Uterus (tissue), 4 donors: ENCODE measurements around the gene ADIPOR2. TPM values are rescaled to one million over a fixed set of nuclear protein-coding genes. Genes with fewer than 3 reads are reported as not detected.
A peak's percentile ranks its signal among the peaks of the same experiment; 100 is the strongest.

Experiments
- DNase-seq, 2 donors: peaks; one replicate each; pipeline ENCODE4 v3.0.0-alpha.2; 2019 to 2020
- H3K27ac ChIP-seq, 2 donors: fragments of 200-600 bp; sonication (generic); 1 replicate in 1 of 2; 2 replicates in 1 of 2; pipeline ENCODE4 v1.5.1; 2016 to 2018
- H3K27me3 ChIP-seq, 2 donors: fragments of 200-600 bp; sonication (generic); one replicate each; pipeline ENCODE4 v1.5.1; 2018 to 2019; ENCODE audit warnings: control low read depth in 1 of 2
- H3K36me3 ChIP-seq, 2 donors: fragments of 200-600 bp; sonication (generic); one replicate each; pipeline ENCODE4 v1.5.1; 2019; ENCODE audit warnings: control low read depth in 1 of 2
- H3K4me1 ChIP-seq, 2 donors: fragments of 200-600 bp; sonication (generic); one replicate each; pipeline ENCODE4 v1.5.1; 2018 to 2019; ENCODE audit warnings: control low read depth in 1 of 2
- H3K4me3 ChIP-seq, 2 donors: fragments of 200-600 bp; sonication (generic); 1 replicate in 1 of 2; 2 replicates in 1 of 2; pipeline ENCODE4 v1.5.1; 2018 to 2019; ENCODE audit warnings: mild to moderate bottlenecking in 1 of 2
- H3K9me3 ChIP-seq, 2 donors: fragments of 200-600 bp; sonication (generic); one replicate each; pipeline ENCODE4 v1.5.1; 2019; ENCODE audit warnings: control low read depth in 1 of 2
- POLR2A ChIP-seq, 2 donors: fragments of 450-650 bp; IDR thresholded peaks; one replicate each; pipeline ENCODE4 v1.6.1; 2016; ENCODE audit warnings: antibody characterized with exemption in 2 of 2, mild to moderate bottlenecking in 1 of 2, moderate library complexity in 1 of 2
- intact Hi-C: fragments of 100-400 bp; cut with DNase I; formaldehyde crosslinking; loops from one replicate; pipeline ENCODE4 v1.15.1; 2023; ENCODE audit warnings: low total_unique reads
- total RNA-seq, 4 donors: library from RNA; depleted of rRNA in 3 of 4; stranded (reverse); fragments of >200 nt in 3 of 4; gene quantifications; one replicate each; pipeline versions ENCODE4 v1.1.0 to v1.2.4, GENCODE V29; 2014 to 2023
- TF ChIP-seq, protein P1 (sequence below), 4 experiments: fragments of 200-600 bp in 2 of 4; fragments of 450-650 bp in 2 of 4; sonication (generic) in 2 of 4; IDR thresholded peaks; one replicate each; pipeline ENCODE4 v1.5.1; 2016 to 2019; ENCODE audit warnings: antibody characterized with exemption in 4 of 4, mild to moderate bottlenecking in 2 of 4, moderate library complexity in 1 of 4
- donor health status: DM: yes; HTN: yes; CAD: no.

Gene ADIPOR2
- total RNA-seq, 4 donors from 2014 or later, result 30.3 to 71.2 (median 42.3) TPM

DNA sequence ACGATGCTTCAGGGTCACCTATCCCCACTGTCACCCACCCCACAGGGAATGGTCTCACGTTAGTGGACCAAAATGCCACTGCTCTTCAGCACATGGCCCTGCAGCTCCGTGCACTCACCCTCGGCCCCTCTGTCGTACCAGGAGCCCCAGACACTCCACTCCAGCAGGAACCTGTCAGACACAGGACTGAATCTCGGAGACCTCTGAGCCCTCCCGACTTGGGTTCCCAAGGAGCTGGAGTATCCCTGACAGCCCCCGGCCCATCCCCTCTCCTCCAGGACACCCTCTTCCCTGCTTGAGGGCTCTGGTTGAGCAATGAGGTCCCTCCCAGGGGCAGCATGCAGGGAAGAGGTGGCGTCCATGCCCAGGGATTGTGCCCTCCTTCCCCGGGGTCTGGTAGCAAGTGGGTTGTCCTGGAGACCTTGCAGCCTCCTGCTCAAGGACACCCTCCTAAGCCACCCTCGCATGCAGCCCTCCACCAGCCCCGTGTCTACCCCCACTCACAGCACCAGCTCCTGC lies 109.1 kb downstream of the ADIPOR2 start:
- DNase-seq, result no peak
- Histone ChIP-seq H3K36me3 (no peaks in the 10 kb centered on the region), H3K9me3 (no peaks in the 10 kb centered on the region), H3K27ac (no peak overlapping the region), H3K27me3 (no peaks in the 10 kb centered on the region), H3K4me1 (peaks cover 0 to 7% of the 10 kb centered on the region in 2 donors), H3K4me3 (no peak overlapping the region)
- no peak for TF ChIP-seq POLR2A (IDR thresholded peaks at IDR 0.05)
- TF ChIP-seq, protein P1, sequence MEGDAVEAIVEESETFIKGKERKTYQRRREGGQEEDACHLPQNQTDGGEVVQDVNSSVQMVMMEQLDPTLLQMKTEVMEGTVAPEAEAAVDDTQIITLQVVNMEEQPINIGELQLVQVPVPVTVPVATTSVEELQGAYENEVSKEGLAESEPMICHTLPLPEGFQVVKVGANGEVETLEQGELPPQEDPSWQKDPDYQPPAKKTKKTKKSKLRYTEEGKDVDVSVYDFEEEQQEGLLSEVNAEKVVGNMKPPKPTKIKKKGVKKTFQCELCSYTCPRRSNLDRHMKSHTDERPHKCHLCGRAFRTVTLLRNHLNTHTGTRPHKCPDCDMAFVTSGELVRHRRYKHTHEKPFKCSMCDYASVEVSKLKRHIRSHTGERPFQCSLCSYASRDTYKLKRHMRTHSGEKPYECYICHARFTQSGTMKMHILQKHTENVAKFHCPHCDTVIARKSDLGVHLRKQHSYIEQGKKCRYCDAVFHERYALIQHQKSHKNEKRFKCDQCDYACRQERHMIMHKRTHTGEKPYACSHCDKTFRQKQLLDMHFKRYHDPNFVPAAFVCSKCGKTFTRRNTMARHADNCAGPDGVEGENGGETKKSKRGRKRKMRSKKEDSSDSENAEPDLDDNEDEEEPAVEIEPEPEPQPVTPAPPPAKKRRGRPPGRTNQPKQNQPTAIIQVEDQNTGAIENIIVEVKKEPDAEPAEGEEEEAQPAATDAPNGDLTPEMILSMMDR (IDR thresholded peaks at IDR 0.05), result no peak
- intact Hi-C loops, result loop anchor here (5.0 to 10.0 kb wide), 3 partner anchors 137 to 785 kb away; no protein-coding TSS in a partner anchor

DNA sequence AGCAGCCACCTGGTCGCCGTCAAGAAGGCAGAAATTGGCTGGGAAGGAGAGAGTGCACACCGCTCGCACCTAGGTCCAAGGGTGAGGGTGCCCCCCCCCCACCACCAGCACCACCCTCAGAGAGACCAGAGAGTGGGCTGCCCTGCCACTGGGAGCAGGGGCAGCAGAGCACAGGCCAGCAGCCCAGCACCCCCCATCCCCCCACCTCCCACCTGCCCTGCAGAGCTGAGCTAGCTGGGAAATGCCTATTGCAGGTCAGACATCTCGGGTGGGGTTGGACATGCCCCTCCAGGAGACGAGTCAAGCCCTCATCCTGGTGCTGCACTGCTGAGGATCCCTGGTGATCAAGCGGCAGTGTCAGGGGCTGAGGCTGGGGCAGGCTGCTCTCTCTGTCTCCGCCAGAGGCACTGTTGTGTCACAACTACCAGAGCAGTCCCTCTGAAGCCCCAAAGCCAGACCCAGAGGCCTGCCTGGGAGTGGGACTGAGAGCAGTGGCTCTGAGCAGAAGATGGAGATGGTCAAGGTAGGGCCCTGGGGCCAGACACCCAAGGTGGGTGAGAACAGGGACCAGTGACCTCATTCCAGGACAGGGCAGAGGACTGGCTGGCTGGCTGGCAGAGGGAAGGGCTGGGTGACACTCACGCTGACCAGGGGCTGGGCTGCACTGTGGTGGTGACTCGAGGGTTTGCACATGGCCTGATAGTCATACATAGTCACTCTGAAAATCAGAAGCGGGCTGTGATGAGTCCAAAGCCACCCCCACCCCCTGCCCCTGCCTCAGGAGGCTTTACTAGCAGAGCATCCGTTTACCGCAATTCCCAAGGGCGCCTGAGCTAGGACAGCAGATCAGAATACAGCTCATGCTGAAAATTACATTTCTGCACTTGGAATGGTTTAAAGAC lies 109.8 kb downstream of the ADIPOR2 start:
- no peak for TF ChIP-seq POLR2A (IDR thresholded peaks at IDR 0.05)
- TF ChIP-seq, protein P1 (IDR thresholded peaks at IDR 0.05), result peak in 2 of 4 experiments; percentile 29 to 47
- Histone ChIP-seq H3K36me3 (no peaks in the 10 kb centered on the region), H3K9me3 (no peaks in the 10 kb centered on the region), H3K4me3 (no peak overlapping the region), H3K27ac (no peak overlapping the region), H3K4me1 (peaks cover 0 to 3% of the 10 kb centered on the region in 2 donors), H3K27me3 (no peaks in the 10 kb centered on the region)
- DNase-seq, result peak in 1 of 2 donors; percentile 49
- intact Hi-C loops, result no loop called here

DNA sequence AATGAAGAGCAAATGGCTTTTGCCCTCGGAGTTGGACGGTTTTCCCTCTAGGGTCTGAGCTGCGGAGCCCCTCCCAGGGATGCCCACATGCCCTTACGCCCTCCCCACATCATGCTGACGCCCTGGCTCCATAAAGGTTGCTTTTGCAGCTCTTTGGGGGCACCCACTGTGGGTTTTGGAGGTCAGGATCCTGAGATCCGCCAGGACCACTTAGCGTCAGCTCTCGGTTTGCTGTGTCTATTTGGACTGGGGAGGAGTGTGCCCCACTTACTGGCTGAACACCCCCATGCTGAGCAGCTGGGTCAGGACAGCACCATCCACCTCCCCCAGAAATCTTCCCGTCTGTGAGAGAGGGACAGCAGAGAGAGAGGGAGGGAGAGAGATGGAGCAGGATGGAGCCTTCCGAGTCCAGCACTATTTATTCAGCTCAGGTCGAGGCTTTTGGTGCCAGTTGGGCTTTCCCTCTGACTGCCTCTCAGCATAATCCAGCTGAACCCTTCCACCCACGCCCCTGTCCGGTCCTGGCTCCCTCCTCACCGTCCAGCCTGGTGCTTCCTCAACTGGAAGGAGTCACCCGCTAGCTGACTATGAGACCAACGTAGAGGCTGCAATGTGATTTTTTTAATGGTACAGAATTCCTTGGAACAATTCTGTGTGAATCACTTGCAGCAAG lies 110.6 kb downstream of the ADIPOR2 start:
- Histone ChIP-seq H3K4me1 (no peaks in the 10 kb centered on the region), H3K27ac (no peak overlapping the region), H3K9me3 (no peaks in the 10 kb centered on the region), H3K36me3 (no peaks in the 10 kb centered on the region), H3K27me3 (no peaks in the 10 kb centered on the region), H3K4me3 (no peak overlapping the region)
- TF ChIP-seq, protein P1 (IDR thresholded peaks at IDR 0.05), result no peak
- TF ChIP-seq POLR2A (IDR thresholded peaks at IDR 0.05), result no peak
- intact Hi-C loops, result no loop called here
- DNase-seq, result peak; percentile 12 to 15

DNA sequence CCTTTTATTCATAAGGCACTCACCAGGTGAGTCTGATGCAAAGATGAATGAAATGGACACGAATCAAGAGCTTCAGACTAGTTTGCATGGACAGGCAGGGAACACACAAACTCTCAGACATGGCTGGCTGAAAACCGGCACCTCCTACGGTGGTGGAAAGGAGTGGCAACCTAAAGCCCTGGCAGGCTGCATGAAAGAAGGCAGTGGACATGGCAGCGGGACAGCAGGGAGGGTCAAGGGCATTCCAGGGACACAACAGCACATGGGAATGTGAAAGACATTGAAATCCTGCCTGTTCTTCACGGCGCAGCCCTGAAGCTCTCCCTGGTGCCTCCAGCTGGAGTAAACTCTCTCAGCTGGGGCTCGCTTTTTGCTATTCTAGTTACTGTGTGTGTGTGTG lies 112.9 kb downstream of the ADIPOR2 start:
- H3K9me3 ChIP-seq, result no peaks in the 10 kb centered on the region
- H3K4me3 ChIP-seq, result no peak overlapping the region
- no peaks in the 10 kb centered on the region for H3K36me3 ChIP-seq
- TF ChIP-seq, protein P1 (IDR thresholded peaks at IDR 0.05), result no peak
- no peak for TF ChIP-seq POLR2A (IDR thresholded peaks at IDR 0.05)
- peak; percentile 9 to 14 for DNase-seq
- intact Hi-C loops, result no loop called here
- no peaks in the 10 kb centered on the region for H3K27me3 ChIP-seq
- H3K27ac ChIP-seq, result no peak overlapping the region
- no peaks in the 10 kb centered on the region for H3K4me1 ChIP-seq
